ENCODE measurements around the gene RBBP5. TPM values are rescaled to one million over a fixed set of nuclear protein-coding genes. Genes with fewer than 3 reads are reported as not detected.

Gene RBBP5
- total RNA-seq, 1 experiment from 2014 or later = 17.3 TPM

- Histone ChIP-seq H3K27me3 (ENCODE audit: insufficient read depth, low read length) (no peaks in the 10 kb centered on the region), H3K56ac (ENCODE audit: insufficient read length, low read depth, low read length) (no peak overlapping the region), H3K27ac (ENCODE audit: insufficient read length, low read depth, low read length) (no peak overlapping the region), H3K23ac (ENCODE audit: insufficient read length, low read depth, low read length) (no peak overlapping the region), H3K4me1 (ENCODE audit: insufficient read depth, low read length) (no peaks in the 10 kb centered on the region), H3K4ac (ENCODE audit: low read depth, low read length) (no peak overlapping the region), H4K8ac (replicated peaks; ENCODE audit: insufficient read length, low read depth, low read length) (no peak overlapping the region), H2BK15ac (ENCODE audit: low read depth, low read length) (no peak overlapping the region), H2AFZ (ENCODE audit: low read length) (no peak overlapping the region), H2BK120ac (ENCODE audit: low read depth, low read length, poor library complexity, severe bottlenecking) (no peak overlapping the region), H2BK5ac (ENCODE audit: insufficient read length, low read length) (no peak overlapping the region), H3K18ac (ENCODE audit: insufficient read length, low read depth, low read length) (no peak overlapping the region), H3K9ac (ENCODE audit: extremely low read depth, insufficient read length, low read length) (no peak overlapping the region), H4K91ac (ENCODE audit: insufficient read length, low read depth, low read length) (no peak overlapping the region), H3K79me2 (ENCODE audit: insufficient read depth, low read length) (peaks cover 15% of the 10 kb centered on the region; the same call in 1 of the 2 replicates), H2BK20ac (ENCODE audit: low read depth, low read length, poor library complexity, severe bottlenecking) (no peak overlapping the region), H4K5ac (ENCODE audit: insufficient read length, low read depth, low read length) (no peak overlapping the region), H3K23me2 (ENCODE audit: insufficient read length, low read depth, low read length, poor library complexity, severe bottlenecking) (peaks cover 7% of the 10 kb centered on the region), H2AK5ac (ENCODE audit: insufficient read length, low read length) (no peak overlapping the region), H4K20me1 (ENCODE audit: control insufficient read depth, insufficient read depth, insufficient read length) (no peaks in the 10 kb centered on the region), H3K14ac (ENCODE audit: insufficient read depth, low read length) (no peak overlapping the region), H3T11ph (ENCODE audit: low read length) (no peak overlapping the region), H3K4me2 (ENCODE audit: insufficient read depth, insufficient read length, low read length) (no peak overlapping the region), H2BK12ac (ENCODE audit: insufficient read length, low read depth, low read length) (no peak overlapping the region), H3K9me3 (ENCODE audit: control insufficient read depth, low read depth, low read length) (no peaks in the 10 kb centered on the region), H3K79me1 (ENCODE audit: insufficient read depth, low read depth, low read length, poor library complexity, severe bottlenecking) (no peaks in the 10 kb centered on the region)
- WGBS (ENCODE audit: extremely low coverage, insufficient read length, low lambda C conversion rate) = no CpG with 5 or more reads among the region's 7 CpGs
- DNase-seq = no peak
- Mint-ChIP-seq H3K27me3 (ENCODE audit: low read depth) (no peaks in the 10 kb centered on the region), H3K4me3 (no peak overlapping the region), H3K4me1 (peaks cover 18% of the 10 kb centered on the region in 2 experiments), H3K9me3 (no peaks in the 10 kb centered on the region), H3K36me3 (ENCODE audit: insufficient read depth in 1 of 3, low read depth in 3 of 3) (peaks cover 0 to 3% (median under 1%) of the 10 kb centered on the region in 3 experiments; a peak in 2 of 7 replicates), H3K27ac (no peak overlapping the region)
- TF ChIP-seq CTCF (conservative IDR thresholded peaks at IDR 0.05) = no peak
These were observed 2.9 kb upstream of the RBBP5 start for GRCh38 chr1:205124726-205125125.
